GM18873 (cell line): Measurements from ENCODE around the gene KAZN.

Experiments
- ATAC-seq: cut with Tn5 transposase; IDR thresholded peaks from one replicate; pipeline ENCODE4 v1.9.1; 2021; ENCODE audit warnings: mild to moderate bottlenecking, moderate library complexity, moderate number of reproducible peaks; ENCODE audit not compliant: unreplicated experiment, low FRiP score

Gene KAZN

GRCh38 chr1:14782741-14783591 lies 184.5 kb downstream of the KAZN start:
- no peak for ATAC-seq

GRCh38 chr1:14783592-14783886 lies 185.1 kb downstream of the KAZN start:
- ATAC-seq, result no peak

GRCh38 chr1:14784790-14785773 lies 186.6 kb downstream of the KAZN start:
- no peak for ATAC-seq

- no peak for ATAC-seq
Measured at GRCh38 chr1:14786109-14786675, 187.7 kb downstream of the KAZN start.

GRCh38 chr1:14786681-14787080 lies 188.2 kb downstream of the KAZN start:
- ATAC-seq, result no peak

GRCh38 chr1:14787604-14788003 lies 189.1 kb downstream of the KAZN start:
- no peak for ATAC-seq

GRCh38 chr1:14788080-14788479 lies 189.6 kb downstream of the KAZN start:
- ATAC-seq, result no peak

- no peak for ATAC-seq
Measured at GRCh38 chr1:14790982-14791381, 192.5 kb downstream of the KAZN start.

GRCh38 chr1:14791654-14792053 lies 193.2 kb downstream of the KAZN start:
- no peak for ATAC-seq

GRCh38 chr1:14794136-14794768 lies 195.8 kb downstream of the KAZN start:
- ATAC-seq, result no peak

GRCh38 chr1:14794906-14795305 lies 196.4 kb downstream of the KAZN start:
- no peak for ATAC-seq

GRCh38 chr1:14795589-14795988 lies 197.1 kb downstream of the KAZN start:
- no peak for ATAC-seq

- no peak for ATAC-seq
Measured at GRCh38 chr1:14800014-14800413, 201.5 kb downstream of the KAZN start.

GRCh38 chr1:14800500-14801076 lies 202.1 kb downstream of the KAZN start:
- ATAC-seq, result no peak

- ATAC-seq, result no peak
Measured at GRCh38 chr1:14803002-14803789, 204.7 kb downstream of the KAZN start.

- ATAC-seq, result no peak
Measured at GRCh38 chr1:14804626-14805025, 206.1 kb downstream of the KAZN start.

GRCh38 chr1:14806772-14807171 lies 208.3 kb downstream of the KAZN start:
- ATAC-seq, result no peak

- no peak for ATAC-seq
Measured at GRCh38 chr1:14808768-14809167, 210.3 kb downstream of the KAZN start.

- no peak for ATAC-seq
Measured at GRCh38 chr1:14809191-14809981, 210.9 kb downstream of the KAZN start.
